ENCODE data around the gene CYP27C1. TPM values are rescaled to one million over a fixed set of nuclear protein-coding genes. Genes with fewer than 3 reads are reported as not detected.
A peak's percentile ranks its signal among the peaks of the same experiment; 100 is the strongest.
"Not testable (repeated sequence)": the region's sequence is repeated elsewhere in the genome, so short reads cannot be mapped to it uniquely, and the experiment has no call there.

CYP27C1 gene
- total RNA-seq, 1 donor from 2014 or later, result 10.2 TPM

DNA sequence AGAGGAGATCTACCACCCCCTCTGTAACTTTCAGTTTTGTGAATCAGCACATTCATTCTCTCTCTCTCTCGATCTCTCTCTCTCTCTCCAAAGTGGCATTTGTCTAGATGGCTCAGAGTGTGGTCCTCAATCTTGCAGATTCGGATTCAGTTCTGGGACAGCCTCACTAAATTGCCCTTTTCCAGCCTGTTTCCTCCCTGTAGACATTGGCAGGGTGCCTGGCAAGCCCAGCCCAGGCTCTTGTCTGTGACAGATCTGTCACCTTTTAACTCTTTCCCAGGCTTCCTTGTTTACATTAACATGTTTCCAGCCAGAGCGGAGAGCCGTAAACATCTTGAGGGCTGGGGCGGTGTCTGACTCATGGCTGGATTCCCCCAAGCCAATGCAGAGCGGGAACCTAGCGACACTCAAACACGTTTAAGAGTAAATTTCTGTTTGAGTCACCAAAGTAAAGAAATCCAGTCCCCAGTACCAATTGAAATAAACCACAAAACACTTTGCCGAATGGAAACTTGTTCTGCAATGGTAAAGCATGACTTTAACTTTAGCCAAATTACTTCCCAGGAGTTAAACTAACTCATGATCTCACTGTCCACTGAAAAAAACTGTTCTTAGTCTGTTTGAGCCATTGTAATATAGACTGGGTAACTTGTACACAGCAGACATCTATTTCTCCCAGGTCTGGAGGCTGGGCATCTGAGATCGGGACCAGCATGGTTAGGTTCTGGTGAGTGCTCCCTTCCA lies 6.6 kb upstream of the CYP27C1 start:
- no peak overlapping the region for H3K4me3 Mint-ChIP-seq
- peaks cover 5% of the 10 kb centered on the region for H3K9me3 Mint-ChIP-seq
- no peaks in the 10 kb centered on the region for H3K27me3 Mint-ChIP-seq (ENCODE audit: low read depth)
- H3K4me1 Mint-ChIP-seq, result peaks cover 7% of the 10 kb centered on the region
- no peaks in the 10 kb centered on the region for H3K36me3 Mint-ChIP-seq (ENCODE audit: low read depth)
- no peak for DNase-seq (ENCODE audit: low read depth, low spot score)
- TF ChIP-seq, protein P1, sequence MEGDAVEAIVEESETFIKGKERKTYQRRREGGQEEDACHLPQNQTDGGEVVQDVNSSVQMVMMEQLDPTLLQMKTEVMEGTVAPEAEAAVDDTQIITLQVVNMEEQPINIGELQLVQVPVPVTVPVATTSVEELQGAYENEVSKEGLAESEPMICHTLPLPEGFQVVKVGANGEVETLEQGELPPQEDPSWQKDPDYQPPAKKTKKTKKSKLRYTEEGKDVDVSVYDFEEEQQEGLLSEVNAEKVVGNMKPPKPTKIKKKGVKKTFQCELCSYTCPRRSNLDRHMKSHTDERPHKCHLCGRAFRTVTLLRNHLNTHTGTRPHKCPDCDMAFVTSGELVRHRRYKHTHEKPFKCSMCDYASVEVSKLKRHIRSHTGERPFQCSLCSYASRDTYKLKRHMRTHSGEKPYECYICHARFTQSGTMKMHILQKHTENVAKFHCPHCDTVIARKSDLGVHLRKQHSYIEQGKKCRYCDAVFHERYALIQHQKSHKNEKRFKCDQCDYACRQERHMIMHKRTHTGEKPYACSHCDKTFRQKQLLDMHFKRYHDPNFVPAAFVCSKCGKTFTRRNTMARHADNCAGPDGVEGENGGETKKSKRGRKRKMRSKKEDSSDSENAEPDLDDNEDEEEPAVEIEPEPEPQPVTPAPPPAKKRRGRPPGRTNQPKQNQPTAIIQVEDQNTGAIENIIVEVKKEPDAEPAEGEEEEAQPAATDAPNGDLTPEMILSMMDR (conservative IDR thresholded peaks at IDR 0.05), result no peak
- no peak overlapping the region for H3K27ac Mint-ChIP-seq (ENCODE audit: unreplicated experiment)

DNA sequence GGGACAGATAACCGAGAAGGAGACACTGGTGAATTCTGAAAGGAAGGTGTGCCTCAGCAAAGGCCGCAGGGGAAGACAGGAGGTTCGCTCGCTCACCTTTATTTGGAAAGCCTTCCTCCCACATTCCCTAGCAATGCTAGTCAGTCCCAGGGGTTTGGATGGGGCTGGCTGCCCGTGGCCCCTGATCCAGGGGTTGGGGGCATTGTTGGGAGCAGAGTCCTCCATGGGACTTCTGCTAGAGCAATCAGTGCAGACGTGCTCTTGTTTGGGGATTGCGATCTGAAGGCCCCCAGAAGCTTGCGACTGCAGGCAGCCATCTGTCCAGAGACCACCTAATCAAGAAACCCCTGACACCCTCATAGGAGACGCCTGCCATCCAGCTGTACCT lies 6.0 kb upstream of the CYP27C1 start:
- Mint-ChIP-seq H3K36me3 (ENCODE audit: low read depth) (no peaks in the 10 kb centered on the region), H3K27me3 (ENCODE audit: low read depth) (no peaks in the 10 kb centered on the region), H3K27ac (ENCODE audit: unreplicated experiment) (no peak overlapping the region), H3K9me3 (peaks cover 5% of the 10 kb centered on the region), H3K4me1 (peaks cover 7% of the 10 kb centered on the region), H3K4me3 (no peak overlapping the region)
- TF ChIP-seq, protein P1 (conservative IDR thresholded peaks at IDR 0.05), result no peak
- DNase-seq (ENCODE audit: low read depth, low spot score), result no peak

DNA sequence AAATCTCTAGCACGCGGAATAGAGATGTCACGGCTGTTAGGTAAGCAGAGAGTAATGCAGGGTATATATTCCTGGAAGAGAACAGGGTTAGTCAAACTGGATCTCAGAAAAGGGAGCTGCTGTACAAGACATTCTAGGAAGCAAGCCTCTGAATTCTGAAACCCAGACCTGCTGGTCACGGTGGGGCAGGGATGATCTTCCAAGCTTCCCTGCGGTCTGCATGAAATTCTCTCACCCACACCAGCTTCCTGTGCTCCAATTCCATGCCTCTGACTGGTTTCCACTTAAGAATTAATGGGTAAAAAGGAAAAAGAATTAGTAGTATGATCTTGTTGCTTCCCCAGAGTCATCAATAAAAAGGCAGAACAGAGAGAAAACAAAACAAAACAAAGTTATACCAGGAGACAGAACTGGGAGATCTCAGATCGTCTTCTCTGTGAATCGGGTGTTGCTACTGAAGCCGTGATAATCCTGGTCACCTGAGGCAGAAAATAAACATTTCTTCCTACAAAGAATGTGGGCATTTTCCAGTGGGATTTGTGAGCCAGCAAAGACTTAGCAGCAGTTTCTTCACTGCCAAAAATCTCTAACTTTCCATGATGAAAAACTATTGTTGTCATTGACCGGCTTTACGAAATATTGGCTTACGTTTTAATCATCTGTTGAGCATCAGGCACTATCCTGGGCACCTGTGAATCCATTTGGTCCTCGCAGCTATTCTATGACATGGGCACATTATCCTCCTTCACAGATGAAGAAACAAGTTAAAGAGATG lies 5.3 kb upstream of the CYP27C1 start:
- no peaks in the 10 kb centered on the region for H3K27me3 Mint-ChIP-seq (ENCODE audit: low read depth)
- no peaks in the 10 kb centered on the region for H3K36me3 Mint-ChIP-seq (ENCODE audit: low read depth)
- H3K4me3 Mint-ChIP-seq, result no peak overlapping the region
- H3K4me1 Mint-ChIP-seq, result peaks cover 14% of the 10 kb centered on the region
- DNase-seq (ENCODE audit: low read depth, low spot score), result no peak
- H3K9me3 Mint-ChIP-seq, result peaks cover 5% of the 10 kb centered on the region
- no peak overlapping the region for H3K27ac Mint-ChIP-seq (ENCODE audit: unreplicated experiment)
- TF ChIP-seq, protein P1 (conservative IDR thresholded peaks at IDR 0.05), result no peak

DNA sequence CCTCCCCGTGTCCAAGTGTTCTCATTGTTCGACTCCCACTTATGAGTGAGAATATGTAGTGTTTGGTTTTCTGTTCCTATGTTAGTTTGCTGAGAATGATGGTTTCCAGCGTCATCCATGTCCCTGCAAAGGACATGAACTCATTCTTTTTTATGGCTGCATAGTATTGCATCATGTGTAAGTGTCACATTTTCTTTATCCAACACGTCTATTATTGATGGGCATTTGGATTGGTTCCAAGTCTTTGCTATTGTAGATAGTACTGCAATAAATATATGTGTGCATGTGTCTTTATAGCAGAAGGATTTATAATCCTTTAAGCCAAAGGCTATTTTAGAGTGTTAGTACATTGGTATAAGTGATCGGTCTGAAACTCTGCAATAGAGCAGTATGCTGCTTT lies 4.0 kb upstream of the CYP27C1 start:
- H3K27ac Mint-ChIP-seq (ENCODE audit: unreplicated experiment); H3K36me3 Mint-ChIP-seq (ENCODE audit: low read depth); DNase-seq (ENCODE audit: low read depth, low spot score); H3K27me3 Mint-ChIP-seq (ENCODE audit: low read depth); H3K9me3 Mint-ChIP-seq: not testable (repeated sequence)
- Mint-ChIP-seq H3K4me1 (peaks cover 17% of the 10 kb centered on the region), H3K4me3 (peak overlapping the region; percentile 39)

DNA sequence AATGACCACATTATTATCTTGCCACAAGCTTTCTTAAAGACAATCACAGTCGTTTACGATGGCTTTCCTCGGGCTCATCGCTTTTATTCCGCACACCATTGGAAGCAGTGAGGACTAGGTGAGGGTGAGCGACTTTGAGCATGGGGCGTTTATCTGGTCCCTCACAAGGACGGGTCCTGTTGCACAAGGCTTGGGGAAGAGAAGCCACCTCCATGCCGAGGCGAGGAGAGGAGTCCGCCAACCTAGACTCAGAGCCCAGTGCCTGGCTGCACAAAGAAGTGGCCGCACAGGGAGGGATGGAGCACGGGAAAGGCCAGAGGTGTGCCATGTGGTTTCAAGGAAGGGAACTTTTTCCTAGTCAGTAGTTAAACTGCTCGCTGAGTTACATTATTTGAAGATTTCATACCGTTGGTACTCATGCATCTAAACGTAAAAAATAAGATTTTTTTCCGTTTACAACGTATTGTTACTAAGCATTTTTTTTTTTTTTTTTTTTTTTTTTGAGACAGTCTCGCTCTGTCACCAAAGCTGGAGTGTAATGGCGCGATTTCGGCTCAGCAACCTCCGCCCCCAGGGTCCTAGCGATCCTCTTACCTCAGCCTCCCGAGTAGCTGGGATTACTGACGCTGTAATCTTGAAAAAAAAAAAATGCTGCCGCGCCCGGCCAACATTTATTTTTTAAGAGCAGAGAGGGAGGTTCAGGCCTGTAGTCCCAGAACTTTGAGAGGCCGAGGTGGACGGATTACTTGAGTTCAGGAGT lies 849 bp upstream of the CYP27C1 start:
- Mint-ChIP-seq H3K27me3 (ENCODE audit: low read depth) (peaks cover 8% of the 10 kb centered on the region), H3K4me3 (peak overlapping the region; percentile 98), H3K27ac (ENCODE audit: unreplicated experiment) (peak overlapping the region; percentile 98), H3K4me1 (peaks cover 26% of the 10 kb centered on the region), H3K36me3 (ENCODE audit: low read depth) (no peaks in the 10 kb centered on the region), H3K9me3 (no peaks in the 10 kb centered on the region)
- peak; percentile 25 for DNase-seq (ENCODE audit: low read depth, low spot score)
- TF ChIP-seq, protein P1 (conservative IDR thresholded peaks at IDR 0.05), result no peak
